GM10847 (cell line): ENCODE data around the gene ZBTB2.

ENCODE experiments used
- POLR2A ChIP-seq: IDR thresholded peaks from 2 replicates; pipeline ENCODE4 v1.6.1; 2011; ENCODE audit not compliant: insufficient read length; ENCODE audit errors: extremely low read depth

Gene ZBTB2

GRCh38 chr6:151388236-151388635, 3.1 kb downstream of the ZBTB2 start:
- TF ChIP-seq POLR2A, result no peak

- no peak for TF ChIP-seq POLR2A
These were observed 4.0 kb downstream of the ZBTB2 start for GRCh38 chr6:151387175-151387970.

- no peak for TF ChIP-seq POLR2A
These were observed 6.2 kb downstream of the ZBTB2 start for GRCh38 chr6:151385177-151385576.

GRCh38 chr6:151384151-151384550, 7.2 kb downstream of the ZBTB2 start:
- TF ChIP-seq POLR2A, result no peak

- no peak for TF ChIP-seq POLR2A
These were observed 9.6 kb downstream of the ZBTB2 start for GRCh38 chr6:151381722-151382121.

GRCh38 chr6:151380848-151381205, 10.5 kb downstream of the ZBTB2 start:
- TF ChIP-seq POLR2A, result no peak

- no peak for TF ChIP-seq POLR2A
These were observed 11.2 kb downstream of the ZBTB2 start for GRCh38 chr6:151379933-151380847.

GRCh38 chr6:151377095-151377494, 14.3 kb downstream of the ZBTB2 start:
- TF ChIP-seq POLR2A, result no peak

- TF ChIP-seq POLR2A, result no peak
These were observed 14.9 kb downstream of the ZBTB2 start for GRCh38 chr6:151376440-151376839.

GRCh38 chr6:151375833-151376232, 15.5 kb downstream of the ZBTB2 start:
- no peak for TF ChIP-seq POLR2A

GRCh38 chr6:151374036-151374683, 17.2 kb downstream of the ZBTB2 start:
- TF ChIP-seq POLR2A, result no peak

- no peak for TF ChIP-seq POLR2A
These were observed 19.2 kb downstream of the ZBTB2 start for GRCh38 chr6:151372164-151372563.

- no peak for TF ChIP-seq POLR2A
These were observed 20.8 kb downstream of the ZBTB2 start for GRCh38 chr6:151370509-151371078.

GRCh38 chr6:151365233-151365632, 26.1 kb downstream of the ZBTB2 start:
- TF ChIP-seq POLR2A, result no peak

GRCh38 chr6:151359486-151359885, 31.9 kb downstream of the ZBTB2 start:
- TF ChIP-seq POLR2A, result no peak
